CD14-positive monocyte (primary cell): ENCODE results near the gene LGSN. TPM values are rescaled to one million over a fixed set of nuclear protein-coding genes. Genes with fewer than 3 reads are reported as not detected.

Experiments
- DNase-seq, 3 donors: peaks; one replicate each; pipeline ENCODE4 v3.0.0-alpha.2; 2011 to 2022
- H2AFZ ChIP-seq: 2 replicates; pipeline ENCODE4 v1.6.0; 2012; ENCODE audit warnings: mild to moderate bottlenecking, low read depth, low read length, inconsistent platforms; ENCODE audit not compliant: insufficient read depth, poor library complexity, severe bottlenecking
- H3K27ac ChIP-seq, 2 donors: 1 replicate in 1 of 2; 2 replicates in 1 of 2; pipeline ENCODE4 v1.5.1; 2012 to 2013; ENCODE audit warnings: low read length in 2 of 2, control low read depth in 1 of 2, inconsistent platforms in 1 of 2, low read depth in 1 of 2, mild to moderate bottlenecking in 1 of 2
- H3K27me3 ChIP-seq, 2 donors: one replicate each; pipeline versions ENCODE4 v1.6.0 to v1.6.1; 2011 to 2013; ENCODE audit warnings: low read length in 2 of 2; ENCODE audit not compliant: control insufficient read depth in 2 of 2, insufficient read depth in 2 of 2
- H3K36me3 ChIP-seq, 2 donors: replicated peaks in 1 of 2; 1 replicate in 1 of 2; 2 replicates in 1 of 2; pipeline versions ENCODE4 v1.5.1 to v1.6.1; 2012 to 2013; ENCODE audit warnings: low read length in 2 of 2, control low read depth in 1 of 2, inconsistent platforms in 1 of 2, mild to moderate bottlenecking in 1 of 2; ENCODE audit not compliant: insufficient read depth in 2 of 2, control insufficient read depth in 1 of 2
- H3K4me1 ChIP-seq, 2 donors: 1 replicate in 1 of 2; 2 replicates in 1 of 2; pipeline versions ENCODE4 v1.5.1 to v1.6.1; 2012 to 2013; ENCODE audit warnings: low read length in 2 of 2, control low read depth in 1 of 2, inconsistent platforms in 1 of 2, mild to moderate bottlenecking in 1 of 2, moderate library complexity in 1 of 2; ENCODE audit not compliant: insufficient read depth in 2 of 2, control insufficient read depth in 1 of 2
- H3K4me2 ChIP-seq: replicated peaks from 2 replicates; pipeline ENCODE3; 2012; ENCODE audit warnings: low read length, moderate library complexity, mild to moderate bottlenecking; ENCODE audit not compliant: poor library complexity, severe bottlenecking; ENCODE audit errors: extremely low read depth
- H3K4me3 ChIP-seq, 3 experiments: fragments of 200-600 bp in 1 of 3; sonication (generic) in 1 of 3; replicated peaks in 1 of 3; 1 replicate in 2 of 3; 2 replicates in 1 of 3; pipeline ENCODE4 v1.5.1; 2011 to 2013; ENCODE audit warnings: low read length in 3 of 3, mild to moderate bottlenecking in 3 of 3, control low read depth in 2 of 3, low read depth in 2 of 3, inconsistent platforms in 1 of 3, moderate library complexity in 1 of 3
- H3K79me2 ChIP-seq: 2 replicates; pipeline ENCODE4 v1.6.0; 2012; ENCODE audit warnings: mild to moderate bottlenecking, control low read depth, inconsistent platforms, low read length, moderate library complexity; ENCODE audit not compliant: insufficient read depth
- H3K9ac ChIP-seq: 2 replicates; pipeline ENCODE4 v1.6.0; 2017; ENCODE audit warnings: low read length, mild to moderate bottlenecking; ENCODE audit not compliant: insufficient read depth, poor library complexity, severe bottlenecking
- H3K9me3 ChIP-seq, 2 donors: replicated peaks in 1 of 2; 1 replicate in 1 of 2; 2 replicates in 1 of 2; pipeline versions ENCODE4 v1.5.1 to v1.6.1; 2012 to 2013; ENCODE audit warnings: low read length in 2 of 2, control low read depth in 1 of 2; ENCODE audit not compliant: control insufficient read depth in 1 of 2, insufficient read depth in 1 of 2
- H4K20me1 ChIP-seq: 2 replicates; pipeline ENCODE4 v1.6.0; 2012; ENCODE audit warnings: mild to moderate bottlenecking, low read length, control low read depth, moderate library complexity; ENCODE audit not compliant: insufficient read depth
- H3K27ac Mint-ChIP-seq, 7 donors: one replicate each; pipeline ENCODE4 v1.8.0; 2020; ENCODE audit warnings: mild to moderate bottlenecking in 7 of 7, mixed read lengths in 7 of 7, moderate library complexity in 6 of 7, inconsistent platforms in 2 of 7
- H3K27me3 Mint-ChIP-seq, 3 donors: one replicate each; pipeline ENCODE4 v1.8.0; 2021 to 2022; ENCODE audit warnings: low read depth in 3 of 3, mild to moderate bottlenecking in 3 of 3, mixed read lengths in 3 of 3, moderate library complexity in 3 of 3, inconsistent platforms in 1 of 3
- H3K36me3 Mint-ChIP-seq, 2 donors: one replicate each; pipeline ENCODE4 v1.8.0; 2020; ENCODE audit warnings: mixed read lengths in 2 of 2, inconsistent platforms in 1 of 2, mild to moderate bottlenecking in 1 of 2
- H3K4me1 Mint-ChIP-seq: one replicate; pipeline ENCODE4 v1.8.0; 2020; ENCODE audit warnings: mild to moderate bottlenecking, mixed read lengths
- H3K4me3 Mint-ChIP-seq, 2 donors: one replicate each; pipeline ENCODE4 v1.8.0; 2020; ENCODE audit warnings: mild to moderate bottlenecking in 2 of 2, mixed read lengths in 2 of 2, moderate library complexity in 1 of 2
- H3K9me3 Mint-ChIP-seq, 7 donors: one replicate each; pipeline ENCODE4 v1.8.0; 2020 to 2022; ENCODE audit warnings: mixed read lengths in 7 of 7, mild to moderate bottlenecking in 6 of 7, moderate library complexity in 6 of 7, inconsistent platforms in 2 of 7
- WGBS: methylation state at CpG from one replicate; pipeline ENCODE4 v1.1.5; 2013; ENCODE audit warnings: missing lambda C conversion rate; ENCODE audit not compliant: insufficient coverage; 5-methylcytosine and 5-hydroxymethylcytosine counted together
- intact Hi-C, 2 donors: fragments of 100-400 bp; cut with micrococcal nuclease; formaldehyde crosslinking; loops; one replicate each; pipeline versions ENCODE4 v1.15.0 to v1.15.1; 2023
- polyA plus RNA-seq, 3 donors: library from polyadenylated mRNA; depleted of rRNA in 1 of 3; unstranded in 2 of 3; stranded (reverse) in 1 of 3; fragments of 300-500 nt in 2 of 3; fragments of >200 nt in 1 of 3; fragmentation: Illumina TruSeq in 2 of 3; gene quantifications; 1 replicate in 2 of 3; 2 replicates in 1 of 3; pipeline ENCODE4 v1.2.3, GENCODE V29; 2012 to 2021
- TF ChIP-seq, protein P1 (sequence below): fragments of 200-600 bp; IDR thresholded peaks from one replicate; pipeline ENCODE4 v1.8.0; 2022; ENCODE audit warnings: antibody characterized with exemption, mild to moderate bottlenecking

Gene LGSN
- polyA plus RNA-seq, 3 donors = not detected

DNA sequence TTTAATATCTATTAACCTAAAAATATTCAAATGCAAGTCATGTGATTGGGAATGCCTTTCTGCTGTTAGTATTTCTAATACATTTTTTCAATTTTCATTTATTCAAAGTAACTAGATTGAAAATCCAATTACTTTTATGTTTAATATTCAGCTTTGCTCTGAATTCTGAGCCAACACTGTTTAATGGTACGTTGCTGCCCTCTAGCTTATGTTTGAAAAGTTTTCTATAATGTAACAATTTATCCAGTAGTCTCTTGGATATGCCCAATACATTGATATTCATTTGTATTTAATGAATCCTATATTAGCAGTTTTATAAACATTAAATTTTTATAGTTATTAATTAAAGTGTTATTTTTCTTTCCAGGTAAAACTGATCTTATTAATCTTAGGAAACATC lies 47.4 kb downstream of the LGSN start:
- WGBS = no CpG with 5 or more reads among the region's 1 CpG
- Histone ChIP-seq H3K36me3 (no peaks in the 10 kb centered on the region), H3K4me2 (no peak overlapping the region), H3K4me3 (no peak overlapping the region), H3K9ac (no peak overlapping the region), H4K20me1 (no peaks in the 10 kb centered on the region), H3K27ac (no peak overlapping the region), H3K27me3 (no peaks in the 10 kb centered on the region), H3K79me2 (no peaks in the 10 kb centered on the region), H3K9me3 (no peaks in the 10 kb centered on the region), H3K4me1 (no peaks in the 10 kb centered on the region), H2AFZ (no peak overlapping the region)
- H3K9me3 Mint-ChIP-seq = peaks cover 0 to 3% (median 0%) of the 10 kb centered on the region in 7 donors
- no peak for DNase-seq
- intact Hi-C loops = no loop called here
- peaks cover 4 to 6% (median 5%) of the 10 kb centered on the region in 3 donors for H3K27me3 Mint-ChIP-seq
- no peak overlapping the region for H3K4me3 Mint-ChIP-seq
- no peak overlapping the region for H3K27ac Mint-ChIP-seq
- H3K36me3 Mint-ChIP-seq = no peaks in the 10 kb centered on the region
- no peaks in the 10 kb centered on the region for H3K4me1 Mint-ChIP-seq
- TF ChIP-seq, protein P1, sequence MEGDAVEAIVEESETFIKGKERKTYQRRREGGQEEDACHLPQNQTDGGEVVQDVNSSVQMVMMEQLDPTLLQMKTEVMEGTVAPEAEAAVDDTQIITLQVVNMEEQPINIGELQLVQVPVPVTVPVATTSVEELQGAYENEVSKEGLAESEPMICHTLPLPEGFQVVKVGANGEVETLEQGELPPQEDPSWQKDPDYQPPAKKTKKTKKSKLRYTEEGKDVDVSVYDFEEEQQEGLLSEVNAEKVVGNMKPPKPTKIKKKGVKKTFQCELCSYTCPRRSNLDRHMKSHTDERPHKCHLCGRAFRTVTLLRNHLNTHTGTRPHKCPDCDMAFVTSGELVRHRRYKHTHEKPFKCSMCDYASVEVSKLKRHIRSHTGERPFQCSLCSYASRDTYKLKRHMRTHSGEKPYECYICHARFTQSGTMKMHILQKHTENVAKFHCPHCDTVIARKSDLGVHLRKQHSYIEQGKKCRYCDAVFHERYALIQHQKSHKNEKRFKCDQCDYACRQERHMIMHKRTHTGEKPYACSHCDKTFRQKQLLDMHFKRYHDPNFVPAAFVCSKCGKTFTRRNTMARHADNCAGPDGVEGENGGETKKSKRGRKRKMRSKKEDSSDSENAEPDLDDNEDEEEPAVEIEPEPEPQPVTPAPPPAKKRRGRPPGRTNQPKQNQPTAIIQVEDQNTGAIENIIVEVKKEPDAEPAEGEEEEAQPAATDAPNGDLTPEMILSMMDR = no peak

DNA sequence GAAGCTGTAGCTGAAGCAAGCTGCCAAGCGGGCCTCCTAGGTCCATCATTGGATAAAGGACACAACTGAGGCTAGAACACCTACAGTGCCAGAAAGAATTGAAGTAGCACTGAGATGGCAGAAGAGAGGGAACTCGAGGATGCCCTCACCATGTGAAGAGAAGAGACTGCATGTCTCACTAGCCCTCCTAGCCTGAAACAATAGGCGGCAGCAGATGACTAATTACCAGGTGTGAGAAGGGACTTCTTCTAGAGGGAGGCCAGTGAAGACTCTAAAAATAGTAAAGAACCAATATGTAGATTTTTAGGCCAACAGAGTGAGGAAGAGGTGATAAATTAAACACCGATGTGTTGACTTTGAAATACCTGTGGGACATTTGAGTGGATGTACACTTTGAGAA lies 50.3 kb downstream of the LGSN start:
- DNase-seq = no peak
- Histone ChIP-seq H3K4me3 (no peak overlapping the region), H3K36me3 (no peaks in the 10 kb centered on the region), H3K9me3 (no peaks in the 10 kb centered on the region), H4K20me1 (no peaks in the 10 kb centered on the region), H3K4me2 (no peak overlapping the region), H3K9ac (no peak overlapping the region), H2AFZ (no peak overlapping the region), H3K4me1 (no peaks in the 10 kb centered on the region), H3K27ac (no peak overlapping the region), H3K27me3 (no peaks in the 10 kb centered on the region), H3K79me2 (no peaks in the 10 kb centered on the region)
- Mint-ChIP-seq H3K4me1 (no peaks in the 10 kb centered on the region), H3K27ac (no peak overlapping the region), H3K36me3 (no peaks in the 10 kb centered on the region), H3K27me3 (peaks cover 2 to 6% (median 5%) of the 10 kb centered on the region in 3 donors), H3K9me3 (peaks cover 0 to 2% (median 0%) of the 10 kb centered on the region in 7 donors), H3K4me3 (no peak overlapping the region)
- intact Hi-C loops = no loop called here
- WGBS = 100% methylated on average over 1 of the region's 4 CpGs
- TF ChIP-seq, protein P1 = no peak
